HG03558 (cell line): Measurements from ENCODE around the gene DNAAF3.
A peak's percentile ranks its signal among the peaks of the same experiment; 100 is the strongest.
"Not testable (repeated sequence)": the region's sequence is repeated elsewhere in the genome, so short reads cannot be mapped to it uniquely, and the experiment has no call there.

Source experiments
- ATAC-seq: cut with Tn5 transposase; IDR thresholded peaks from one replicate; pipeline ENCODE4 v1.9.1; 2021; ENCODE audit warnings: moderate number of reproducible peaks; ENCODE audit not compliant: unreplicated experiment; ENCODE audit errors: extremely low read depth

The DNAAF3 gene

GRCh38 chr19:55166530-55167268 lies at the start of gene DNAAF3:
DNAAF3 (minus strand) TSS chr19:55166613; CDS start chr19:55166413, 200 bp downstream.
- peak; percentile 43 for ATAC-seq

GRCh38 chr19:55213547-55213946 lies 47.1 kb upstream of the DNAAF3 start:
- no peak for ATAC-seq

GRCh38 chr19:55212447-55212846 lies 46.0 kb upstream of the DNAAF3 start:
- no peak for ATAC-seq

GRCh38 chr19:55209693-55210472 lies 43.5 kb upstream of the DNAAF3 start:
- ATAC-seq = no peak

- ATAC-seq = no peak
These were observed 42.7 kb upstream of the DNAAF3 start, which contains the start of gene PTPRH for GRCh38 chr19:55208880-55209692. PTPRH (minus strand) TSS chr19:55209501; CDS start chr19:55209433, 68 bp downstream.

GRCh38 chr19:55206664-55207500 lies 40.5 kb upstream of the DNAAF3 start:
- no peak for ATAC-seq

- ATAC-seq = not testable (repeated sequence)
These were observed 35.8 kb upstream of the DNAAF3 start for GRCh38 chr19:55202199-55202598.

- ATAC-seq = no peak
These were observed 33.3 kb upstream of the DNAAF3 start for GRCh38 chr19:55199620-55200204.

GRCh38 chr19:55198651-55199050 lies 32.2 kb upstream of the DNAAF3 start:
- no peak for ATAC-seq

GRCh38 chr19:55197528-55197927 lies 31.1 kb upstream of the DNAAF3 start:
- ATAC-seq = no peak

GRCh38 chr19:55196803-55197202 lies 30.4 kb upstream of the DNAAF3 start:
- no peak for ATAC-seq

GRCh38 chr19:55193481-55193880 lies 27.1 kb upstream of the DNAAF3 start:
- no peak for ATAC-seq

- ATAC-seq = no peak
These were observed 23.0 kb upstream of the DNAAF3 start for GRCh38 chr19:55189403-55189835.

GRCh38 chr19:55188625-55189024 lies 22.2 kb upstream of the DNAAF3 start:
- no peak for ATAC-seq

GRCh38 chr19:55186080-55186479 lies 19.7 kb upstream of the DNAAF3 start:
- no peak for ATAC-seq

GRCh38 chr19:55181740-55182139 lies 15.3 kb upstream of the DNAAF3 start:
- ATAC-seq = no peak

- no peak for ATAC-seq
These were observed 13.4 kb upstream of the DNAAF3 start, which contains the start of gene SYT5 for GRCh38 chr19:55179606-55180484. SYT5 (minus strand) TSS chr19:55180289; CDS start chr19:55179041, 1,248 bp downstream.
